Neural cell (in vitro differentiated cells): ENCODE measurements around the gene INVS. TPM values are rescaled to one million over a fixed set of nuclear protein-coding genes. Genes with fewer than 3 reads are reported as not detected.
A peak's percentile ranks its signal among the peaks of the same experiment; 100 is the strongest.

Experiments used
- H2AFZ ChIP-seq: fragments of 200-600, 300-800 bp; sonication (generic), shearing (Covaris generic); 2 replicates; pipeline ENCODE4 v1.6.0; 2014; ENCODE audit warnings: low read depth, mild to moderate bottlenecking, antibody characterized with exemption, low read length, moderate library complexity
- H3F3A ChIP-seq: fragments of 200-600 bp; shearing (Covaris generic); 2 replicates; pipeline ENCODE4 v1.6.1; 2016; ENCODE audit warnings: mild to moderate bottlenecking, moderate library complexity, mixed read lengths, antibody characterized with exemption, low read length; ENCODE audit not compliant: insufficient read depth, poor library complexity, severe bottlenecking
- H3K27ac ChIP-seq: fragments of 200-600, 300-800 bp; sonication (generic), shearing (Covaris generic); 2 replicates; pipeline ENCODE4 v1.5.1; 2014; ENCODE audit warnings: mild to moderate bottlenecking, low read length, moderate library complexity
- H3K27me3 ChIP-seq: fragments of 300-800, 200-600 bp; sonication (generic), shearing (Covaris generic); 2 replicates; pipeline ENCODE4 v1.6.0; 2014; ENCODE audit warnings: mild to moderate bottlenecking, low read depth, low read length, moderate library complexity; ENCODE audit not compliant: insufficient read depth
- H3K36me3 ChIP-seq: fragments of 300-800, 200-600 bp; sonication (generic), shearing (Covaris generic); 2 replicates; pipeline ENCODE4 v1.5.1; 2014; ENCODE audit warnings: mild to moderate bottlenecking, antibody characterized with exemption, low read length, moderate library complexity; ENCODE audit not compliant: insufficient read depth
- H3K4me2 ChIP-seq: fragments of 300-800, 200-600 bp; sonication (generic), shearing (Covaris generic); 2 replicates; pipeline ENCODE4 v1.6.0; 2014; ENCODE audit warnings: mild to moderate bottlenecking, low read length
- H3K4me3 ChIP-seq: fragments of 300-800, 200-600 bp; sonication (generic), shearing (Covaris generic); 2 replicates; pipeline ENCODE4 v1.5.1; 2014; ENCODE audit warnings: mild to moderate bottlenecking, low read length, moderate library complexity
- H3K79me2 ChIP-seq: fragments of 200-600 bp; shearing (Covaris generic); replicated peaks from 2 replicates; pipeline ENCODE4 v1.6.0; 2014; ENCODE audit warnings: mild to moderate bottlenecking, low read length, moderate library complexity; ENCODE audit not compliant: insufficient read depth
- H3K9ac ChIP-seq: fragments of 300-800, 200-600 bp; sonication (generic), shearing (Covaris generic); 2 replicates; pipeline ENCODE4 v1.6.1; 2016; ENCODE audit warnings: mild to moderate bottlenecking, low read length, mixed read lengths
- H3K9me2 ChIP-seq: fragments of 200-600 bp; shearing (Covaris generic); 2 replicates; pipeline ENCODE4 v1.6.1; 2016; ENCODE audit warnings: mild to moderate bottlenecking, low read length, mixed read lengths; ENCODE audit not compliant: insufficient read depth
- H3K9me3 ChIP-seq: fragments of 200-600, 300-800 bp; sonication (generic), shearing (Covaris generic); 2 replicates; pipeline ENCODE4 v1.6.1; 2016; ENCODE audit warnings: mild to moderate bottlenecking, mixed run types, low read length, moderate library complexity, mixed read lengths
- H4K20me1 ChIP-seq: fragments of 200-600 bp; shearing (Covaris generic); 2 replicates; pipeline ENCODE4 v1.6.1; 2016; ENCODE audit warnings: mild to moderate bottlenecking, mixed run types; ENCODE audit not compliant: insufficient read depth
- CTCF ChIP-seq: fragments of 450-650 bp; IDR thresholded peaks from 2 replicates; pipeline ENCODE4 v1.5.1; 2014; ENCODE audit warnings: antibody characterized with exemption, mild to moderate bottlenecking, moderate library complexity; ENCODE audit not compliant: poor library complexity, severe bottlenecking
- EP300 ChIP-seq: fragments of 450-650 bp; conservative IDR thresholded peaks from 2 replicates; pipeline ENCODE4 v1.6.1; 2014; ENCODE audit warnings: antibody characterized with exemption, mild to moderate bottlenecking, moderate library complexity; ENCODE audit not compliant: poor library complexity, severe bottlenecking
- EZH2 ChIP-seq: fragments of 200-600, 300-800 bp; shearing (Covaris generic), sonication (generic); IDR thresholded peaks from 2 replicates; pipeline ENCODE4 v1.6.1; 2014; ENCODE audit warnings: antibody characterized with exemption, low read length, borderline replicate concordance, mild to moderate bottlenecking; ENCODE audit not compliant: insufficient read depth, poor library complexity, severe bottlenecking
- MXI1 ChIP-seq: fragments of 450-650 bp; conservative IDR thresholded peaks from 2 replicates; pipeline ENCODE4 v1.6.1; 2014; ENCODE audit warnings: antibody characterized with exemption, mild to moderate bottlenecking; ENCODE audit not compliant: poor library complexity, severe bottlenecking
- POLR2AphosphoS5 ChIP-seq: IDR thresholded peaks from 2 replicates; pipeline ENCODE4 v1.6.1; 2012
- RAD21 ChIP-seq: fragments of 450-650 bp; conservative IDR thresholded peaks from 2 replicates; pipeline ENCODE4 v1.6.1; 2014; ENCODE audit warnings: antibody characterized with exemption, mild to moderate bottlenecking, moderate library complexity
- REST ChIP-seq: IDR thresholded peaks from 2 replicates; pipeline ENCODE4 v1.6.1; 2012; ENCODE audit warnings: borderline replicate concordance
- SMC3 ChIP-seq: fragments of 450-650 bp; conservative IDR thresholded peaks from 2 replicates; pipeline ENCODE4 v1.6.1; 2014; ENCODE audit warnings: antibody characterized with exemption, mild to moderate bottlenecking, moderate library complexity; ENCODE audit not compliant: poor library complexity
- TAF1 ChIP-seq: IDR thresholded peaks from 2 replicates; pipeline ENCODE4 v1.6.1; 2012; ENCODE audit warnings: low read depth
- polyA minus RNA-seq: library from RNA; depleted of rRNA, polyadenylated mRNA; stranded (reverse); fragments of >200 nt; gene quantifications from 2 replicates; pipeline ENCODE4 v1.2.3, GENCODE V29; 2014
- polyA plus RNA-seq: library from polyadenylated mRNA; depleted of rRNA; stranded (reverse); fragments of >200 nt; gene quantifications from 2 replicates; pipeline ENCODE4 v1.2.3, GENCODE V29; 2014

Gene INVS
- polyA plus RNA-seq = 11.3 and 12.3 TPM in 2 replicates
- polyA minus RNA-seq = 29.9 and 34.7 TPM in 2 replicates

GRCh38 chr9:100098887-100099721, at the start of gene INVS, which contains the start of gene ERP44:
Gene INVS, plus strand, starts transcription at chr9:100099243. Its CDS starts 5,279 bp downstream, at chr9:100104522.
Gene ERP44, minus strand, starts transcription at chr9:100099000. Its CDS starts 160 bp downstream, at chr9:100098840.
- TF ChIP-seq SMC3 (peak; percentile 31), POLR2AphosphoS5 (peak; percentile 88), RAD21 (no peak), REST (peak; percentile 88), MXI1 (peak; percentile 64), EZH2 (no peak), TAF1 (peak; percentile 23), CTCF (peak; percentile 6), EP300 (no peak)
- Histone ChIP-seq H2AFZ (peak within 1 kb of the TSS; percentile 90), H3F3A (no peaks in the 10 kb centered on the region), H3K9me2 (no peaks in the 10 kb centered on the region), H3K9ac (peak within 1 kb of the TSS; percentile 94), H3K9me3 (no peaks in the 10 kb centered on the region), H3K36me3 (no peaks in the 10 kb centered on the region), H3K4me3 (peak within 1 kb of the TSS; percentile 100), H3K4me2 (peak within 1 kb of the TSS; percentile 100), H4K20me1 (no peaks in the 10 kb centered on the region), H3K27ac (peak within 1 kb of the TSS; percentile 93), H3K79me2 (peaks cover 31% of the 10 kb centered on the region), H3K27me3 (no peaks in the 10 kb centered on the region)

- H3F3A ChIP-seq = no peaks in the 10 kb centered on the region
- no peaks in the 10 kb centered on the region for H4K20me1 ChIP-seq
- no peak overlapping the region for H3K9ac ChIP-seq
- peaks cover 5% of the 10 kb centered on the region for H3K79me2 ChIP-seq
- H3K27ac ChIP-seq = no peak overlapping the region
- H3K9me3 ChIP-seq = no peaks in the 10 kb centered on the region
- TF ChIP-seq EP300 (no peak), RAD21 (no peak), SMC3 (no peak), POLR2AphosphoS5 (no peak), TAF1 (no peak), CTCF (no peak), MXI1 (no peak), REST (no peak), EZH2 (no peak)
- H3K9me2 ChIP-seq = no peaks in the 10 kb centered on the region
- no peak overlapping the region for H3K4me2 ChIP-seq
- H2AFZ ChIP-seq = no peak overlapping the region
- H3K4me3 ChIP-seq = no peak overlapping the region
- no peaks in the 10 kb centered on the region for H3K27me3 ChIP-seq
- no peaks in the 10 kb centered on the region for H3K36me3 ChIP-seq
Observed at GRCh38 chr9:100049551-100049950, 49.5 kb upstream of the INVS start.
